H54 (cell line): ENCODE measurements around the gene PROSER2.

Source experiments
- DNase-seq: peaks from one replicate; pipeline ENCODE4 v3.0.0; 2011; ENCODE audit warnings: low spot score, mixed read lengths; ENCODE audit not compliant: insufficient read length
- FAIRE-seq: peaks from 3 replicates; lab custom pipeline; 2011; peaks lifted over from hg19 to GRCh38; lab: Jason Lieb, UNC
- POLR2A ChIP-seq: IDR thresholded peaks from 2 replicates; pipeline ENCODE4 v1.6.1; 2011; ENCODE audit warnings: low read depth, mild to moderate bottlenecking, low read length

Gene PROSER2

DNA sequence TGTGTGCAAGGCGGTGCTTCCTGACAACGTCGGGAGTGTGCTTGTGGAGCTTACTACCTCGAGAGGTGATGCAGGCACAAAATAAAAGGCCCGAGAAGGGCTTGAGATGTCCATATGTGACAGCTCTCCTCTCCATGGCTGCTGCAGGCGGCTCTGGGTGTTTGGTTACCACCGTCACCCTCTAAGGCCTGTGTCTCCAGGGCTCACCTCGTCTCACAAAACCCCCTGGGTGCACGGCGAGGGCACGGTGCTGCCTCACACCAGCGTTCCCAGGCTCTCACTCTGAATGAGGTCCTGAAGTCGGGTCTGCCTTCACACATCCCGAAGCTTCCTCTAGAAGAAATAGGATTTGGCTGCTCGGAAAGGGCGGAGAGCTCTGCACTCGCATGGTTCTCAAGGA, 32.9 kb downstream of the PROSER2 start:
- FAIRE-seq (no peak), DNase-seq (no peak)

GRCh38 chr10:11856678-11857077, 33.5 kb downstream of the PROSER2 start:
- peak; percentile 41 for DNase-seq
- no peak for FAIRE-seq
- no peak for TF ChIP-seq POLR2A

More for the DNA sequence above, 32.9 kb downstream of the PROSER2 start:
- TF ChIP-seq POLR2A, result no peak

GRCh38 chr10:11858093-11858492, 34.9 kb downstream of the PROSER2 start:
- TF ChIP-seq POLR2A, result no peak
- FAIRE-seq, result no peak
- no peak for DNase-seq

DNA sequence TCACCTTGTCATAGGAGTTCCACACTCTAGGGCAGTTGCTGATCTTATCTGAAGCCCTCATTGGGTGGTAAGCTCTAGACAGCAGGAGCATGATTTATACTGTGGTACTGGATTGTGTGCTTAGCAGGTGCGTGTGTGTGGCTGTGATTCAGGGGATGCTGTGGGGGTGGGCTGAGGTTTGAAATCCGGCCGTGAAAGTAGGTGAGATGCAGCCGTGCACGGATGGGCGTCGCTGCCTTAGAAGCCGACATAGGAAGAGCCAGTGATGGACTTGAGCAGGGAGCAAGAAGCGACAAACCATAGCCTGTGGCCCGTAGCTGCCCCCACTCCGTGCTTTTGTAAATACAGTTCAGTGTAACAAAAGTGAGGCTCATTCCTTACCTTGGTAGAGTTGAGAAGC, 38.2 kb downstream of the PROSER2 start:
- FAIRE-seq, result no peak
- DNase-seq, result no peak
- TF ChIP-seq POLR2A, result no peak

GRCh38 chr10:11861811-11862428, 38.8 kb downstream of the PROSER2 start:
- FAIRE-seq (no peak), DNase-seq (no peak)
- no peak for TF ChIP-seq POLR2A

DNA sequence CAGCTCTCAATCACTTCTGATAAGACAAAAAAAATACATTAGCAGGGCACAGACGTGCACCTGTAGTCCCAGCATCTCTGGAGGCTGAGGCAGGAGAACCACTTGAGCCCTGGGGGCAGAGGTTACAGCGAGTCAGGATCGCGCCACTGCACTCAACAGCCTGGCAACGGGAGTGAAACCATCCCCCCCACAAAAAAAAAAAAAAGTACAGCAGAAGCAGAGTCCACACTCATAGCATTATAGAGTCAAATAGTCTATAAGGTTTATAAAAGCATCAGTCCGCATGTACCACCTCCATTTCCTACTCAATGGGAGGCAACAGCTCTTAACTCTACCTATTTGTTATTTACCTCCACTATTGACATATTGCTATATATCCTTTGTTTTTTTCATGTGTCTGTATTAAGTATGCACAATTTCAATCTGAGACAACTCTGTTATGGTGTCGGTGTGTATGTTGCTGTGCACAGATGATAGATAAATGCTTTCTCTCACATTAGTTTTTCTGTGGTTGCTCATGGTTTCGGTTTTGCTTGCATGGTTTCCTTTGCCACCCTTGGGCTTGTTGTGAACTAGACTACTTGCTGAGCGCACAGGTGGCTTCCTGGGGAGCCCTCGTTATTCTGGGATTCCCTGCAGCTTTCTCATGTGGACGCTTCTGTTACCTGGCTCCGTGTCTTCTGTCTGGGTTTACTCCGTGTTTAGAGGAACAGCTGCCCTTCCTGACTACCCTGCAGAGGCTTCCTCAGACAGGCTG, 40.4 kb downstream of the PROSER2 start:
- FAIRE-seq, result no peak
- no peak for TF ChIP-seq POLR2A
- no peak for DNase-seq

DNA sequence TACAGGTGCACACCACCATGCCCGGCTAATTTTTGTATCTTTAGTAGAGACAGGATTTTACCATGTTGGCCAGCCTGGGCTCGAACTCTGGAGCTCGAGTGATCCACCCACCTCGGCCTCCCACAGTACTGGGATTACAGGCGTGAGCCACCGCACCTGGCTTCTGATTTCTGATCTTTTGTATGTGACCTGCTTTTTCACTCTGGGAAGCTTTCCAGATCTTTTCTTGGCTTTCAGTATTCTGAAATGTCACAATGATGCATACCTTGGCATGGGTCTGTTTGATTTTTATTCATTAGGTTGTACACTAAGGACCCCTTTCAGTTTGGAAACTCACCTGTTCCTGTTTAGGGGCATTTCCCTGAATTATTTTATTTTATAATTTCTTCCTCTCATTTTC, 41.6 kb downstream of the PROSER2 start:
- no peak for TF ChIP-seq POLR2A
- DNase-seq (no peak), FAIRE-seq (no peak)

- no peak for TF ChIP-seq POLR2A
- DNase-seq, result no peak
- FAIRE-seq, result no peak
Observed at GRCh38 chr10:11865561-11865960, 42.4 kb downstream of the PROSER2 start.

DNA sequence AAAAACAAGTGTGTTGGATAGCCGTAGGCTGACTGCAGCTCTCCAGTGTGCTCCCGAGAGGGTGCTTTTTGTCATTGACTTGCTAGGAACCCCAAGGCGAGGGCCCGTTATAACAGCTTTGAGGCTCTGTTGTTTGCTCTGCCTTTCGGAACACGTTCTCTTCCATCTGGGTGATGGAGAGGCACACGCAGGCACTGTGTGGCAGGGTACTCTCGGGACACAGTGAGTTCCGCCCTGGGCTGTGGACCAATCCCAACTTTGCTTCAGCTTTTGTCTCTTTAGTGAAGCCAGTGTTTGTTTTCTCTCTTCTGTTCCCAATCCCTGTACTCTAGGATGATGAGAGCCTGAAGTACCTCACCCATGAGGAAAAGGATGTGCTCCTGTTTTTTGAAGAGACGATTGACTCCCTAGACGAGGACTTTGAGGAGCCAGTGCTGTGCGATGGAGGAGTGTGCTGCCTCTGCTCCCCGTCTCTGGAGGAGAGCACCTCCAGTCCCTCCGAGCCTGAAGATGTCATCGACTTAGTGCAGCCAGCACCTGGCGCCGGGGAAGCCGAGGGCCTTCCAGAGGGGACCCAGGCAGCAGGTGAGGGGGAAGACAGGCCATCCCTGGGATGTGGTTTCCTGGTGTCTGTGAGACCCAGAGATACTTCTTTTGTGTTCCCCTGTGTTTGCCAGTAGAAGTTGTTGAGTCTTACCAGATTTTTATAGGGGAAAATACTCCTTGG, 43.2 kb downstream of the PROSER2 start:
- DNase-seq (no peak), FAIRE-seq (no peak)
- TF ChIP-seq POLR2A, result no peak

DNA sequence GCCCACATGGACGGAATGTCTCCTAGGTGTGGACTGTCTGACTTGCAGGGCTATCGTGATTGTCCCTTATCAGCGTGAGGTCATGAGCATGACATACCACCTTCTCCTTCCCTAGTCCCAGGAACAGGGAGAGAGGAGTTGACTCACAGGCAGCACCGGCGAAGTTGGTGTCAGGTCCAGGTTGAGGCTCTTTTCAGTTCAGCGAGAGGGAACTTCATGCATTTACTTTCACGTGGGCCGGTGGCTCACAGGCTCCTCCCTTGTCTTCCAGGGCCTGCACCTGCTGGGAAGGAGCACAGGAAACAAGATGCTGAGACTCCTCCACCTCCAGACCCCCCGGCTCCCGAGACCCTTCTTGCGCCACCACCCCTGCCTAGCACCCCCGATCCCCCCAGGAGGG, 46.1 kb downstream of the PROSER2 start:
- DNase-seq, result no peak
- TF ChIP-seq POLR2A, result no peak
- FAIRE-seq, result no peak

DNA sequence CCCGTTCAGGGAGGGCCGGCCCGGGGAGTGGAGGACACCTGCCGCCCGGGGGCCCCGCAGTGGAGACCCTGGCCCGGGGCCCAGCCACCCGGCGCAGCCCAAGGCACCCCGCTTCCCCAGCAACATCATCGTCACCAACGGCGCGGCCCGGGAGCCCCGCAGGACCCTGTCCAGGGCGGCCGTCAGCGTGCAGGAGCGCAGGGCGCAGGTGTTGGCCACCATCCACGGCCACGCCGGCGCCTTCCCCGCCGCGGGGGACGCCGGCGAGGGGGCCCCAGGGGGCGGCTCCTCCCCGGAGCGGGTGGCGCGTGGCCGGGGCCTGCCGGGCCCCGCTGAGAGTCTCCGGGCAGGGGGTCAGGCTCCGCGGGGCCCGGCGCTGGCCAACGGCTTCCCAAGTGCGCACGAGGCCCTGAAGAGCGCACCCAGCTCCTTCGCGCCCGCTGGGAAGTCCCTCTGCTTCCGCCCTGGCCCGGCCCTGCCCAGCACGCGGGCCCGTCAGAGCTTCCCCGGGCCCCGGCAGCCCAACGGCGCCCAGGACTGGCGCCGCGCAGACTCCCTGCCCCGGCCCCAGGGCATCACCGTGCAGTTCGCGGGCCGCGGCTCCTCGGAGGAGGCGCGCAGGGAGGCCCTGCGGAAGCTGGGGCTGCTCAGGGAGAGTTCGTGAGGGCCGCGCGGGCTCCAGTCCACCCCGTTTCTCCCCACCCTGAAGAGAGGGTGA, 46.7 kb downstream of the PROSER2 start:
- no peak for DNase-seq
- FAIRE-seq, result no peak
- no peak for TF ChIP-seq POLR2A

DNA sequence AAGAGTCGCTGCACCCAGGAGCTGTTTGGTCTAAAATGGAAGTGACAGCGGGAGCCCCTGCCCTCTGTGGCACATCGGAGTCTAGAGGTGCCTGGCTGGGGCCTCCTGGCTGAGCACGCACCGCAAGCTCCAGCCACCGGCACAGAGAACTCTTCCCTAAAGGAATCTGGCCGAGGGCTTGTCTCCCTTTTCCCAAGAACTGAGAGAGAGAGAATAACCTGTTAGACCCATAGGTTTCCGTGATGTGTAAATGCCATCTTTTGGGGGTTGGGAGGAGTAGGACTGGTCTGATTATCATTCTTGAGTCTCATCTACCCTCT, 47.3 kb downstream of the PROSER2 start:
- no peak for FAIRE-seq
- no peak for TF ChIP-seq POLR2A

DNA sequence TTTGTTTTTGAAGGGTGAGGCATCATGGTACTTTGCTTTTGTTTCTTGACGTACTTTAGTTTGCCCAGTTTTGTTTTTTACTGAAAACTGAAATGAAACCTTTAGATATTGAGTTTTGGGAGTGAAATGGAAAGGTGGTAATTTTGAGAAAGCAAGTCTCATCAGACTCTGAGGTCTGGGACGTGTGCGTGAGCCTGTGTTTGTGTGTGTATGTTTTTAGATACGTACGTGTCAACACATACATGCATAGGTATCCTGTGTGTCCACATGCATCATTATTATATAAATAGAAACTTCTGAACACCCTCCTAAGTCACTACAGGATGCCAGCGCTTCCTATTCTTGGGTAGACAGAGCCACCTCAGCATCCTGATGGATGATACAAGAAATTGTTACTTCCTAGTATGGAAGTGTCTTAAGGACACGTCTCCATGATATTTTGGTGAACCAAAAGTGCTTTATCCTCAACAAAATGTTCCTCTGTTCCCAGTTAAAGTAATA, 47.8 kb downstream of the PROSER2 start:
- FAIRE-seq (no peak), DNase-seq (no peak)
- TF ChIP-seq POLR2A, result no peak

More for the DNA sequence above, 47.3 kb downstream of the PROSER2 start:
- DNase-seq, result no peak

DNA sequence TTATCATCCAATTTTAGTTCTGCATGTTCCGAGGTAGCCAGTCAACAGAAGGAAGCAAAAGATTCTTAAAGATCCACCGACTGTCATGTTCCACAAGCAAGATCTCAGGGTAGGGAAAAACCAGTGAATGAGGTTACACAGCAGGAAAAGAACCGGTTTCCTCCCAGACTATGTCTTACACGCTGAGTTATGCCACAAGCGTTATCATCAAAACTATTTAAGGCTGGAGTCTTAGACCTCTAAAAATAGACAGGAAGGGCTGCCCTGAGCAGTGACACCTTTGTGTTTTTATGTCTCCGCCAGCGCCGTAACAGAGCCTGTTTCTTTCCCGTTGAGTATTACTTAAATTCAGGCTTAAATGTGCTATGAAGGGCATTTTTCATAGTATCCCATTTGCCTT, 48.3 kb downstream of the PROSER2 start:
- TF ChIP-seq POLR2A, result no peak
- no peak for FAIRE-seq
- no peak for DNase-seq
